GM18519 (cell line): ENCODE measurements around the gene CXCL10.
"Not testable (repeated sequence)": the region's sequence is repeated elsewhere in the genome, so short reads cannot be mapped to it uniquely, and the experiment has no call there.

Experiments
- ATAC-seq: cut with Tn5 transposase; IDR thresholded peaks from one replicate; pipeline ENCODE4 v1.9.1; 2021; ENCODE audit warnings: mild to moderate bottlenecking, moderate library complexity; ENCODE audit not compliant: unreplicated experiment, low FRiP score

The CXCL10 gene

DNA sequence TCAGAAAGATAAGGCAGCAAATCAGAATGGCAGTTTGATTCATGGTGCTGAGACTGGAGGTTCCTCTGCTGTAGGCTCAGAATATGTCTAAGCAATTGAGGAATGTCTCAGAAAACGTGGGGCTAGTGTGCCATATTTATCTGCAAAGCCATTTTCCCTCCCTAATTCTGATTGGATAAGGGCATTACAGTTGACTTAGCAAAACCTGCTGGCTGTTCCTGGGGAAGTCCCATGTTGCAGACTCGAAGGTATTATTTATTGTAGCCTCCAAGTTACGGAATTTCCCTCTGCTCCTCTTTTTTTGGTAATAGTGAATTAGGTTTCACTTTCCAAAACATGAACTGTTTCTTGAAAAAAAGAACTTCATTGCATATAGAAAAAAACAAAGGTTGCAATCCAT, at the start of gene CXCL10:
TSS of gene CXCL10 (minus strand) at position 109 of the 400 bp plus-strand sequence. CDS start at position 43, 66 bp downstream.
- ATAC-seq: no peak

DNA sequence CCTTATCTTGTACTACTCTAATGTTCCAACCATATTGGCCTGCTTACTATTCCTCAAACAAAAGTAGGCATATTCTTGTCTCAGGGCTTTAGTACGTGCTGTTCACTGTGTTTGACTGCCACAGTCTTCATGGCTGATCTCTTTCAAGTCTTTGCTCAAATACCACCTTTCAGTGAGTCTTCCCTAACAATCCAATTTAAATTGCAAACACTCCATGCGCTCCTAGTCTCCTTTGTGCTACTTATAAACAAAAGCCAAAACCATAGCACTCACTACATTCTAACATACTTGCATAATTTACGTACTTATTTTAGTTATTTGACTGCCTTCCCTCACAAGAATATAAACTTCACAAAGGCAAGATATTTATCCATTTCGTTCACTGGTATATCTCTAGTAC, 49.5 kb upstream of the CXCL10 start:
- no peak for ATAC-seq

DNA sequence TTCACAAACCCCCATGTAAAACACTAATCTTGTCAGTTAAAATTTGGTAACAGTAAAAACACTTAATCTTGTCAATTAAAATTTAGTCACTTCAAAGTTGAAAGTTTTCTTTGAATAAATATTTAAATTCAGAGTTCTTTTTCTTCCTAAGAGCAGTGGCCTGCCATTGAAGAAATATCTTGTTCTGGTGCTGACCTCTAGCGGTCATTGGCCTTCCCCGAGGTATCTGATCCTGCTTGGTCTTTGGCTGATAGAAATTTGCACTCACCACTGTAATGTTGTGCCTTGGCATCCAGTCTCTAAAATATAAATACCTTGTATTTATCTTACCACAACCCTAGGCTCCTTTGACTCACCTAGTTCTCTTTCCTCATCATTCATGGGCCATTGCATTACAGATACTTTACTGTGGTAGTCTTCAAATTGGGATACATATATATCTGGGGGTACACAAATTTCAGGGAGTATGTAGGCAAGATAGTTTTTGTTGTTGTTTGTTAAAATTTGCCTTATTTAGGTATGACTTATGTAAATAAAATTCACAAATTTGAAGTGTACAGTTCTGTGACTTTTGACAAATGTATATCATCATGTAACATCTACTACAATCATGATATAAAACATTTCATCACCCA, 44.5 kb upstream of the CXCL10 start:
- ATAC-seq: no peak

DNA sequence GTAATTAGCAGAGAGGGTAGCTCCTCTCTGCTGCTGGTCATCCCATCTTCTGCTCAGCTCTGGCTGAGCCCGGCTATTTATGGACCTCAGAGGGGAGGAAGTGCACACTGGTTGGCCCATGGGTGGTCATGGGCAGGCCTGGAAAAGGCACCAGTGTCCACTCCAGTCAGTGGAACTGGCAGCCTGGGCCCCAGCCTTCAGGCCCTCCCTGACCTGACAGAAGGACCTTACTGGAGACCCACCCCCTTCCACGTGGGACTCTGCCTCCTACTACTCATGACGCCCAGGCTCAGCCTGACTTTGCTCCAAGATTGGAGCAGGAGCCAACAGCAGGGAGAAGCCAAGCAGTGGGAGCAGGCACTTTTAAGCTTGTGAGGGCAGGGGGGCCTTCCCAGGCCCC, 43.2 kb upstream of the CXCL10 start:
- no peak for ATAC-seq

DNA sequence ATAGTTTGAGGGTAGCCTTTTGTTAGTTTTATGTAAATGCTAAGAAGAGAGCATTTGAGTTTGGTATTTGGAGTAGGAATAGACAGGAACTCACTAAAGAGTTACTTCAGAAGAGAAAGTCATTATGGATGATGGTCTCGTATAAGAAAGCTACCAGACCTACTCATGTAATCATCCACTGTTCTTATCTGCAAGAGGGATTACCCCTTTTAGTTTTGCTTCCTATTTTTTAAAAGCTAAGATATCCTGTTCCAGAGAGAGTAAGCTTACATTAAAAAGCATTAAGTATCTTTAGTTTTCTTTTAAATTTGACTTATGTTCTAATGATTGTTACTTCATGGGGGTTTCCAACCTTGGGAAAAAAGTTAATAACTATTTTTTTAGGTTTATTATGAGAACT, 38.7 kb upstream of the CXCL10 start:
- no peak for ATAC-seq

DNA sequence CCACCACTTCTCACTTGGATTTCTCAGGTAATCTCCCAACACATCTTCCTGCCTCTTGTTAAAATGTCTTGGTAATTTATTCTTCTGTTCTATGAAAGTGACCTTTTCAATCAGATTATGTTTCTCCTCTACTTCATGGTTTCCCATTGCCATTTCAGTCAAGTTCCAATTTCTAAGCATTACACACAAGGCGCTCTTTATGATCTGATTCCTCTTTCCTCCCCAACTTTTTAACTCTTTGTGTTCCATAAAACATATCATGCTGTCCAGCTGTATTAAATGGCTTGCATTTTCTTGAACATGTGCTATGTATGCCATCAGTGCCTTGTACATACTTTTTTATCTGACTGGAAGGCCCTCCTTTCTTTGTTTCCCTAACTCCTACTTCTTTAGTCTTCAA, 38.1 kb upstream of the CXCL10 start:
- ATAC-seq: no peak

DNA sequence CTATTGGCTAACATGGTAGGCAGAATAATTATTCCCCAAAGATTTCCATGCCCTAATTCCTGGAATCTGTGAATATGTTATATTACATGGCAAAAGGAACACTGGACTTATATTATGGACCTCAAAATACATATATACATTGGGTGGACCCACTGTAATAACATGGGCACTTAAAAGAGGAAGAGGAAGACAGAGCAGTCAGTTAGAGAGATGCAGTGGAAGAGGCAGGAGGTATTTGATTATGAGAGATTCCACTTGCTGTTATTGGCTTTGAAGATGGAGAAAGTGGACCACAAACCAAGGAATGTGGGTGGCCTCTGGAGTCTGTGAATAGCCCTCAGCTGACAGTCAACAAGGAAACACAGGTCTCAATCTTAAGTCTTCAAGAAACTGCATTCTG, 37.2 kb upstream of the CXCL10 start:
- ATAC-seq: no peak

DNA sequence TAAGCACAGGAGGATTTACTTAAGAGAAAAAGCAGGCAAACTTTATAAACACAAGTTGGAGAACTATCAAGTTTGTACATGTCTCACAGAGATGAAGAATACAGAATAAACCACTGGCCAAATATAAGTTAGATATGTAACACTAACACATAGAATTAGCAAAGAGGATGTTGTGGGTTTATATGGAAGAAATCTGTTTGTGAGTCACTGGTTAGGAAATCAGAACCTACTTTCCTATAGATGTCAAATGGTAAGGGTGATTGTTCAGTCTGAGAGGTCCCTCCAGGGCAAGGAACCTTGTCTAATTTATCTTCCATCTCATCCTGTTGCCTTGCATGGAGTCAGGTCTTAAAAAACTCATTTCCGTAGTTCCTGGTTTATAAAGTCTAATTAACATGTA, 36.5 kb upstream of the CXCL10 start:
- ATAC-seq: no peak

DNA sequence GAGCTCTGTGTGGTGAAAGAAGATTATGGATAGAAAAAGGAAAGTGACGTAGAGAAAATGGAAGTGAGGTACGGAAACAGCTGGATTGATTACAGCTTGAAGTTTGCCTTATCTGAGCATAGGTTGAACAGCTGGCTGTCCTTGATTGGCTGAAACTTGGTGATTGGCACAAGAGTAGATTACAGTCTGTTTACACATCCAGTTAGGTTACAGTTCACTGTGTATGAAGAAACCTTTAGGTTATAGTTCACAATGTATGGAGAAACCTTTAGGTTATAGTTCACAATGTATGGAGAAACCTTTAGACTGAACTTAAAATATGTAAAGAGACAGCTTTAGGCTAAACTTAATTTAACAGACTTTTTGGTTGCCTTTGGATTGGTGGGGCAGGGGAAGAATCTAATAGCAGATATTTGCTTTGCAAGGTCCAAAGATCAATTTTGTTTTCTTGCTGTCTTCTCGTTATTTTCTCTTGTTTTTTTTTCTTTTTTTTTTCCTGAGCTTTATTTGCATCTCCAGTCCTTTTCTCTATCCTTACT, 35.7 kb upstream of the CXCL10 start:
- no peak for ATAC-seq

DNA sequence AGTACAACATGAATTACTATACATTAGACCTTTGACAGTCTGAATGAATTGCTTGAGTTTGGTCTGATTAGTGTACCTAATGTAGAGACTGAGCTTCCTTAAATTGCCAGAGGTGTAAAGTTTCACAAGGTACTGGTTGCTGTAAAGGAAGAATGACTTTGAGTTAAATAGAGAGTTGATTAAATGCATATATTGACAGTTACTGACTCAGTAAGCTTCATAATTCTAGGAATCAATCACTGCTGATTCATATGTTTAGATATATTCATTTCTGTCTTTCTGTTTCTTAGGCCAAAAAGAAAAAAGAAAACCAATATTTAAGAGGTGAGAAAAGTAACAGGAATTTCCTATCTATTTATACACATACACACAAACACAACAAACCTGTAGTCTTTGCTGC, 35.0 kb upstream of the CXCL10 start:
- peak; percentile 38 for ATAC-seq

DNA sequence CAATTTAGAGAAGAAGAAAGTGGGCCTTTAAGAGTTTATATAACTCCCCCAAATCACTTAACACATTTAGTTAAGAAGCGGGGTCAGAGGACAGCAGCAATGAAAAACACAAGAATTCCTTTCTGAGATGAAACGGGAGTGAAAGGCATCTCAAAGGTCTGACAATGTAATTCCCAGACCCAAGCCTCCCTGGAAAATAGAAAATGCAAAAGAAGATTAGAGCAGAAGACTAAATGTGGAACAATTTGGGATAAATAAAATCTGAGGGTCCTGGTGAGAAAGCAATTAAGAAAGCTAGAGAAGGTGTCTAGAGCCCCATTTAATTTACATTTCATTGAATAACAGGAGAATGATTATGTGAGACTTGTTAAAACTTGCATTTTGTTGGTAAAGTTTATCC, 32.1 kb upstream of the CXCL10 start:
- ATAC-seq: no peak

DNA sequence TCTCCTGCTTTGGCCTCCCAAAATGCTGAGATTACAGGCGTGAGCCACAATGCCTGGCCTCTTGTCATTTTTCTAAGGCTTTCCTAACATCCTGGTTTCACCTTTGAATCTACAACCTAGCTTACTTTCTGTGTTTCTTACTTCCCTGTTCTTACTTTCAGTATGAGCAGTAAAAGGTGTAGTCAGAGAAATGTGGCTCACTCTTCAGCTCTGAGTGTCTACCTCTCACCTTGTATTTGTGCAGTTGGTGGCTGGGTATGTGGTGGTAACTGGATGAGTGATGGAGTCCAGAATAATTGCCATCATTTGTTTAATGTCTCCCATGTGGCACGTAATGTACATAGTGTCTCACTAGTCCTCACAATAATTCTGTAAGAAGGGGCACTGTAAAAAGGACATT, 31.7 kb upstream of the CXCL10 start:
- ATAC-seq: peak; percentile 94

DNA sequence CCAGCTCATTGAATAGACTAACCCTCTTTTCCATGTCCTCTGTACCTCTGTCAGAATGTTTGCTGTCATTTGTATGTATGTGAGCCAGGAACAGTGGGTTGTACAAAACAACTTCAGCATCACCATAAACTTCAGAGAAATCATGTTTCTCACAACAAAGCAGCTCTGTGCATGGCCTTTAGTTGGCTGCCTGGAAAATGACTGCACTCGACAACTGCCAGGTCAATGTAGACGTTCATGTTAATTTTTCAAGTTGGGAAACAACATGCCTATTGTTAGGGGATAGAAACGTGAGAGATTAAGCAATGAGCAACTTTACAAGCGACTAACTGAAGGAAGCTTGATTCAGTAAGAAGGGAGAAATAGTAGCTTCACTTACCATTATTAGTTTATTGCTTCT, 30.4 kb upstream of the CXCL10 start:
- ATAC-seq: no peak

DNA sequence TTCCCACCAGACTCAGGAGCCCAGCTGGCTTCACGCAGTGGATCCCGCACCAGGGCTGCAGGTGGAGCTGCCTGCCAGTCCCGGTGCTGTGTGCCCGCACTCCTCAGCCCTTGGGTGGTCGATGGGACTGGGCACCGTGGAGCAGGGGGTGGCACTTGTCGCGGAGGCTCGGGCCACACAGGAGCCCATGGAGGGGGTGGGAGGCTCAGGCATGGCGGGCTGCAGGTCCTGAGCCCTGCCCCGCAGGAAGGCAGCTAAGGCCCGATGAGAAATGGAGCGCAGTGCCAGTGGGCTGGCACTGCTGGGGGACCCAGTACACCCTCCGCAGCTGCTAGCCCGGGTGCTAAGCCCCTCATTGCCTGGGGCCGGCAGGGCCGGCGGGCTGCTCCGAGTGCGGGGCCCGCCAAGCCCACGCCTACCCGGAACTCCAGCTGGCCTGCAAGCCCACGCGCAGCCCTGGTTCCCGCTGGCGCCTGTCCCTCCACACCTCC, 27.3 kb upstream of the CXCL10 start:
- not testable (repeated sequence) for ATAC-seq

DNA sequence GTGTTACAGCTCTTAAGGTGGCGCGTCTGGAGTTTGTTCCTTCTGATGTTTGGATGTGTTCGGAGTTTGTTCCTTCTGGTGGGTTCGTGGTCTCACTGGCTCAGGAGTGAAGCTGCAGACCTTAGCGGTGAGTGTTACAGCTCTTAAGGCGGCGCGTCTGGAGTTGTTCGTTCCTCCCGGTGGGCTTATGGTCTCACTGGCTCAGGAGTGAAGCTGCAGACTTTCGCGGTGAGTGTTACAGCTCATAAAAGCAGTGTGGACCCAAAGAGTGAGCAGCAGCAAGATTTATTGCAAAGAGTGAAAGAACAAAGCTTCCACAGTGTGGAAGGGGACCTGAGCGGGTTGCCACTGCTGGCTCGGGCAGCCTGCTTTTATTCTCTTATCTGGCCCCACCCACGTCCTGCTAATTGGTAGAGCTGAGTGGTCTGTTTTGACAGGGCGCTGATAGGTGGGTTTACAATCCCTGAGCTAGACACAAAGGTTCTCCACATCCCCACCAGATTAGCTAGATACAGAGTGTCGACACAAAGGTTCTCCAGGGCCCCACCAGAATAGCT, 26.6 kb upstream of the CXCL10 start:
- not testable (repeated sequence) for ATAC-seq

DNA sequence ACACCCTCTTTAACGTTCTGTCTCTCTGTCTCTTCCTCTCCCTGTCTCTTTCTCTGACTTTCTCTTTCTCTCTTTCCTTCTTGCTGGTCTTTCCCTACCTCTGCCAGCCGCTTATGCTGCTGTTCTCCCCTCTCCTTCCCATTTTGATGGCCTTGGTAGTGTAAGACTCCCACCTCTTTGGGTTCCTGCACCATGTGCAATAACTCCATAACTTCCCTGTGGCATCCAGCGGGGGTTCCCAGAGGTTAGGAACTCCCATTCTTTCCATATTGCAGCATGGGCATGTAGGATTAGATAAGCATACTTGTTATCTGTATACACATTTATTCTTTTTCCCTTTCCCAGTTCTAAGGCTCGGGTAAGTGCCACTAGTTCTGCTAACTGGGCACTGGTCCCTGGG, 21.4 kb upstream of the CXCL10 start:
- not testable (repeated sequence) for ATAC-seq

DNA sequence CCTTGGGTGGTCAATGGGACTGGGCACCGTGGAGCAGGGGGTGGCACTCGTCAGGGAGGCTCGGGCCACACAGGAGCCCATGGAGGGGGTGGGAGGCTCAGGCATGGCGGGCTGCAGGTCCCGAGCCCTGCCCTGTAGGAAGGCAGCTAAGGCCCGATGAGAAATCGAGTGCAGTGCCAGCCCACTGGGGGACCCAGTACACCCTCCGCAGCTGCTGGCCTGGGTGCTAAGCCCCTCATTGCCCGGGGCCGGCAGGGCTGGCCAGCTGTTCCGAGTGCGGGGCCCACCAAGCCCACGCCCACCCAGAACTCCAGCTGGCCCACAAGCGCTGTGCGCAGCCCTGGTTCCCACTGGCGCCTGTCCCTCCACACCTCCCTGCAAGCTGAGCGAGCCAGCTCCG, 20.0 kb upstream of the CXCL10 start:
- ATAC-seq: not testable (repeated sequence)

DNA sequence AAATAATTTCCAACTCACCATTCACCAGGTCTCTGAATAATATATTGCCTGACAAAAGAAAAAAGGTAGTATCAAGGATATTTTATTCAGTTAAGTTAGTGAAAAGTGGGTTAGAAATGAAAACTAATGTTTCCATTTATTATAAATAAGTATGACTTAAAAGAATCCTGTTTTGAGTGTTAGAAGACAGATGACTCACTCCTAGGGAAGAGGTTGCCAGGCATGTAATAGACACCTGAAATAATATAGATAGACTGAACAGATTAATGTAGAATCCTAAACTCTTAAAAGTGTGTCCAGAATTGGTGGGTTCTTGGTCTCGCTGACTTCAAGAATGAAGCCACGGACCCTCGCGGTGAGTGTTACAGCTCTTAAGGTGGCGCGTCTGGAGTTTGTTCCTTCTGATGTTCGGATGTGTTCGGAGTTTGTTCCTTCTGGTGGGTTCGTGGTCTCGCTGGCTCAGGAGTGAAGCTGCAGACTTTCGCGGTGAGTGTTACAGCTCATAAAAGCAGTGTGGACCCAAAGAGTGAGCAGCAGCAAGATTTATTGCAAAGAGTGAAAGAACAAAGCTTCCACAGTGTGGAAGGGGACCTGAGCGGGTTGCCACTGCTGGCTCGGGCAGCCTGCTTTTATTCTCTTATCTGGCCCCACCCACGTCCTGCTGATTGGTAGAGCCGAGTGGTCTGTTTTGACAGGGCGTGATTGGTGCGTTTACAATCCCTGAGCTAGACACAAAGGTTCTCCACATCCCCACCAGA, 19.1 kb upstream of the CXCL10 start:
- not testable (repeated sequence) for ATAC-seq

DNA sequence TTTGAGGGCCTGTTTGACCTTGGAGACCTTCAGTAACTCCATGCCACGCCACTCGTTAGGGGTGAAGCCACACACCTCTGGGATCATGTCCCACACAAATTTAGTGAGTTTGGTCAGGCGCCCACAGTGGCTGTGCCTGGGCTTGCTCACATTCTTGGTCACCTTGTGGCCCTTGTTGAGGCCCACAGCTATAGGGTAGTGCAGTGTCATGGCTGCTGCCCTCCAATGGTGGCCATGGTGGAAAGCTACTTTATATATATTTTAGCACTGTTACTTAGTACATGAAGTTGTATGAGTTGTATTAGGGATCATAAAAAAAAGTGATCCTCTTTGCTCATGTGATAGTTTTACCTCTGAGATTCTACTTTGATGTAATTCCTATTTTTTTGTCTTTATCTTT, 13.6 kb upstream of the CXCL10 start:
- no peak for ATAC-seq

DNA sequence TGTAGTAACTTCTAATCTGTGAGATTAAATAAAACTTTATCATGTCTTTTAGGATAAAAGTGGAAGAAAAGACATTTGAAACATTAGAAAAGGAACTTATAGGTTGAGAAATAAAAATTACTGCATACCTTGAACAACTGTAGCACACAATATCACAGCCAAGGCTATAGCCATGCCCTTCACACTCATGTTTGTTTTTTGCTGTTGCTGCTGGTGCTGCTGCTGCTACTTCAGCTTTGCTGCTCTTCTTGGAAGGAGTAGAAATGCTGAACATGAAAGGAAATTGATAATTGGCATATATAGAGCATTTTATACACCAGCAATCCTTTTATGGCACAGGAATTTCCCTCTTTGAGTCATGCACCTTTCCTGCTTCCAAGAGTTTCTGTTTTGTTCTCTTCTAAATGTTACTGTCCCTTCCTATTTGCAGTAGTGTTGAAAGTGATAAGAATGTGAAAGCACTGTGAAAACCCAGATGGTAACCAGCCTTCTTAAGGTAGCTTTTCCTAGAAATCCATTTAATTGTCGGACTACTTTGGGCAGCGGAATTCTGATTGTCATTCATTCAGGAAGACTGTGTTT, 12.6 kb upstream of the CXCL10 start, which contains the start of gene CXCL11:
TSS of gene CXCL11 (minus strand) at position 272 of the 582 bp plus-strand sequence. CDS start at position 189, 83 bp downstream.
- no peak for ATAC-seq

DNA sequence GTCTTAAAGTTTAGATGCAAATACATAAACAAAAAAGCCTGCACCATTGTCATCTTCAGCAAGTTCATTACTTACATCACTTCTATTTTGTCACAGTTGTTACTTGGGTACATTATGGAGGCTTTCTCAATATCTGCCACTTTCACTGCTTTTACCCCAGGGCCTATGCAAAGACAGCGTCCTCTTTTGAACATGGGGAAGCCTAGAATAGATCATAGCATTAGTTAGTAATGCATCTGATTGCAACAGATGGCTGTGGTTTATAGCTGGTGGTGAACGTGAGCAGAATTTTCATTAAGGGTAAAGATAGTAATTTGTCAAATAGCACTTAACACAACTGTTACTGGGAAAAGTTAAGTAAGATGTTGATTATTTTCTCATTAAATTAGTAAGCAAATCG, 11.8 kb upstream of the CXCL10 start:
- peak; percentile 54 for ATAC-seq
